Smooth muscle cell (in vitro differentiated cells): Measurements from ENCODE around the gene SLC1A3. TPM values are rescaled to one million over a fixed set of nuclear protein-coding genes. Genes with fewer than 3 reads are reported as not detected.

Experiments used
- DNase-seq: peaks from one replicate; lab custom pipeline; 2025; ENCODE audit not compliant: unreplicated experiment; lab: John Stamatoyannopoulos, UW
- H2AFZ ChIP-seq: fragments of 200-600 bp; sonication (generic); 2 replicates; pipeline ENCODE4 v1.6.0; 2016; ENCODE audit warnings: antibody characterized with exemption, low read depth, mild to moderate bottlenecking
- H3F3A ChIP-seq: fragments of 200-600 bp; sonication (generic); 2 replicates; pipeline ENCODE4 v1.6.0; 2017; ENCODE audit warnings: antibody characterized with exemption, low read depth
- H3K27ac ChIP-seq: fragments of 200-600 bp; sonication (generic); 2 replicates; pipeline ENCODE4 v1.5.1; 2016; ENCODE audit warnings: low read depth, mild to moderate bottlenecking
- H3K27me3 ChIP-seq: fragments of 200-600 bp; sonication (generic); 2 replicates; pipeline ENCODE4 v1.6.1; 2016; ENCODE audit warnings: low read depth, mild to moderate bottlenecking
- H3K36me3 ChIP-seq: fragments of 200-600 bp; sonication (generic); 2 replicates; pipeline ENCODE4 v1.5.1; 2016; ENCODE audit warnings: low read depth
- H3K4me1 ChIP-seq: fragments of 200-600 bp; sonication (generic); 2 replicates; pipeline ENCODE4 v1.5.1; 2016; ENCODE audit warnings: low read depth
- H3K4me2 ChIP-seq: fragments of 200-600 bp; sonication (generic); 2 replicates; pipeline ENCODE4 v1.6.0; 2016; ENCODE audit warnings: mild to moderate bottlenecking
- H3K4me3 ChIP-seq: fragments of 200-600 bp; sonication (generic); 2 replicates; pipeline ENCODE4 v1.5.1; 2016; ENCODE audit warnings: mild to moderate bottlenecking
- H3K79me2 ChIP-seq: fragments of 200-600 bp; sonication (generic); 2 replicates; pipeline ENCODE4 v1.6.0; 2016; ENCODE audit warnings: low read depth, mild to moderate bottlenecking
- H3K9ac ChIP-seq: fragments of 200-600 bp; sonication (generic); 2 replicates; pipeline ENCODE4 v1.6.0; 2016; ENCODE audit warnings: low read depth
- H3K9me3 ChIP-seq: fragments of 200-600 bp; sonication (generic); replicated peaks from 2 replicates; pipeline ENCODE4 v1.5.1; 2016; ENCODE audit warnings: low read depth
- H4K20me1 ChIP-seq: fragments of 200-600 bp; sonication (generic); 2 replicates; pipeline ENCODE4 v1.6.0; 2016; ENCODE audit warnings: low read depth
- WGBS: methylation state at CpG from one replicate; pipeline ENCODE4 v1.1.7; 2016; ENCODE audit warnings: low lambda C conversion rate; 5-methylcytosine and 5-hydroxymethylcytosine counted together
- polyA plus RNA-seq: library from polyadenylated mRNA; unstranded; fragments of >200 nt; fragmentation: Nextera tagmentation; extraction: Ambion mirVana; gene quantifications from 2 replicates; pipeline ENCODE4 v1.2.1, GENCODE V29; 2016
- total RNA-seq: library from RNA; depleted of rRNA; stranded (reverse); fragments of >200 nt; gene quantifications from 2 replicates; pipeline ENCODE4 v1.2.3, GENCODE V29; 2014
- TF ChIP-seq, protein P1 (sequence below): fragments of 200-600 bp; sonication (generic); IDR thresholded peaks from 2 replicates; pipeline ENCODE4 v1.5.1; 2017; ENCODE audit warnings: borderline replicate concordance, mild to moderate bottlenecking, antibody characterized with exemption; ENCODE audit not compliant: insufficient read depth, poor library complexity, severe bottlenecking

SLC1A3 gene
- total and polyA plus RNA-seq, 2 experiments from 2014 or later, result 2.1 to 6.8 TPM

DNA sequence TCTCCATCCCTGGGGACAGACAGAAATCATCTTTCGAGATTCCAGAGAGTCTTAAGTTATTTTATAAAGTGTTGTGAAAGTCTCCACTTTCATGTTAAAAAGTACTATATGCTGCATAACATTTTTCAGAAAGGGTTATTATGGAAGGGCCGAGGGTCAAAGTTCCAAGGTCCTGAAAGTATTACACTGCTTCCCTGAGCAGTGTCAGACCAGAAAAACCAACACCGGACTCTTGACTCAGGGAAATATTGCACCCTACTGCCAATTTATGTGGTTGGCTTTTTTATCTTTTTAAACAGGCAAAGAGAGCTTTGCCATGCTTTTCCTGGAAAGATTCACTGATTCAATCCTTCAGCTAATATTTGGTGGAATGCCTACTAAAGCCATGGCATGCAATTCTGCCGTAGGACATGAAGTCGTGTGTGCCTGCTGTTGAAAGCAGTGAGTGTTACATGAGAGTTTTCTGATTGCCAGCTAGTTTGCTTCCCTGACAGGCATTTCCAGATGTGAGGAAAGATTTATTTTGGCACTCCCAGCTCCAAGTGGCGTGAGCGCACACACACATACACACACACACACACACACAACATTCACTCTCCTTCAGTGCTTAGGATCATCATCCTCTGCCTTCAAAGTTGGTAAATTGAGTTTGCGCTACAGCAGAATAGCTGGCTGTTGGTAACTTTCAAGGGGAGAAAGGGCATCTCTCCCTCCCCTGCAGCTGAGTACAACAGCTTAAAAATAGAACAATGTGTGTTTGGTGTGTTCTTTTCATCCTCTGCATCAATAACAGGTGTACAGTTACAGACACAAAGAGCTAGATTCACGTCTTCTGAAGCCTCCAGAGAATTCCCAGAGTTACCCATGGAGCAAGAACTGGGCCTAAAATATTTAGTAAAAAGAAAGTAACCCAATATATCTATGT, 45.6 kb downstream of the SLC1A3 start:
- H3F3A ChIP-seq, result no peaks in the 10 kb centered on the region
- no peaks in the 10 kb centered on the region for H4K20me1 ChIP-seq
- no peak for DNase-seq
- H2AFZ ChIP-seq, result no peak overlapping the region
- WGBS, result 73% methylated on average over 9 of the region's 9 CpGs
- no peaks in the 10 kb centered on the region for H3K79me2 ChIP-seq
- H3K27ac ChIP-seq, result no peak overlapping the region
- H3K4me1 ChIP-seq, result no peaks in the 10 kb centered on the region
- no peak overlapping the region for H3K4me3 ChIP-seq
- TF ChIP-seq, protein P1, sequence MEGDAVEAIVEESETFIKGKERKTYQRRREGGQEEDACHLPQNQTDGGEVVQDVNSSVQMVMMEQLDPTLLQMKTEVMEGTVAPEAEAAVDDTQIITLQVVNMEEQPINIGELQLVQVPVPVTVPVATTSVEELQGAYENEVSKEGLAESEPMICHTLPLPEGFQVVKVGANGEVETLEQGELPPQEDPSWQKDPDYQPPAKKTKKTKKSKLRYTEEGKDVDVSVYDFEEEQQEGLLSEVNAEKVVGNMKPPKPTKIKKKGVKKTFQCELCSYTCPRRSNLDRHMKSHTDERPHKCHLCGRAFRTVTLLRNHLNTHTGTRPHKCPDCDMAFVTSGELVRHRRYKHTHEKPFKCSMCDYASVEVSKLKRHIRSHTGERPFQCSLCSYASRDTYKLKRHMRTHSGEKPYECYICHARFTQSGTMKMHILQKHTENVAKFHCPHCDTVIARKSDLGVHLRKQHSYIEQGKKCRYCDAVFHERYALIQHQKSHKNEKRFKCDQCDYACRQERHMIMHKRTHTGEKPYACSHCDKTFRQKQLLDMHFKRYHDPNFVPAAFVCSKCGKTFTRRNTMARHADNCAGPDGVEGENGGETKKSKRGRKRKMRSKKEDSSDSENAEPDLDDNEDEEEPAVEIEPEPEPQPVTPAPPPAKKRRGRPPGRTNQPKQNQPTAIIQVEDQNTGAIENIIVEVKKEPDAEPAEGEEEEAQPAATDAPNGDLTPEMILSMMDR, result no peak
- H3K36me3 ChIP-seq, result no peaks in the 10 kb centered on the region
- H3K27me3 ChIP-seq, result no peaks in the 10 kb centered on the region
- H3K9ac ChIP-seq, result no peak overlapping the region
- H3K4me2 ChIP-seq, result no peak overlapping the region
- no peaks in the 10 kb centered on the region for H3K9me3 ChIP-seq

- H3K4me3 ChIP-seq, result no peak overlapping the region
These were observed 46.8 kb downstream of the SLC1A3 start for GRCh38 chr5:36653044-36653705.

GRCh38 chr5:36654564-36654963, 48.2 kb downstream of the SLC1A3 start:
- 93% methylated on average over 3 of the region's 3 CpGs for WGBS
- Histone ChIP-seq H3K27ac (no peak overlapping the region), H4K20me1 (no peaks in the 10 kb centered on the region), H3K27me3 (no peaks in the 10 kb centered on the region), H3K4me3 (no peak overlapping the region), H3K9ac (no peak overlapping the region), H3K79me2 (no peaks in the 10 kb centered on the region), H3K36me3 (no peaks in the 10 kb centered on the region), H3F3A (no peaks in the 10 kb centered on the region), H3K4me1 (peaks cover 7% of the 10 kb centered on the region), H3K4me2 (no peak overlapping the region), H2AFZ (no peak overlapping the region), H3K9me3 (no peaks in the 10 kb centered on the region)
- TF ChIP-seq, protein P1, result no peak
- no peak for DNase-seq

More at GRCh38 chr5:36653044-36653705, 46.8 kb downstream of the SLC1A3 start:
- Histone ChIP-seq H3F3A (no peaks in the 10 kb centered on the region), H4K20me1 (no peaks in the 10 kb centered on the region), H3K9me3 (no peaks in the 10 kb centered on the region), H3K36me3 (no peaks in the 10 kb centered on the region), H2AFZ (no peak overlapping the region), H3K27me3 (no peaks in the 10 kb centered on the region), H3K4me2 (no peak overlapping the region), H3K27ac (no peak overlapping the region), H3K4me1 (peaks cover 6% of the 10 kb centered on the region), H3K79me2 (no peaks in the 10 kb centered on the region), H3K9ac (no peak overlapping the region)
- TF ChIP-seq, protein P1, result no peak
- no peak for DNase-seq
- WGBS, result 94% methylated on average over 5 of the region's 5 CpGs
